ENCODE measurements around the gene WIZ.

WIZ gene

DNA sequence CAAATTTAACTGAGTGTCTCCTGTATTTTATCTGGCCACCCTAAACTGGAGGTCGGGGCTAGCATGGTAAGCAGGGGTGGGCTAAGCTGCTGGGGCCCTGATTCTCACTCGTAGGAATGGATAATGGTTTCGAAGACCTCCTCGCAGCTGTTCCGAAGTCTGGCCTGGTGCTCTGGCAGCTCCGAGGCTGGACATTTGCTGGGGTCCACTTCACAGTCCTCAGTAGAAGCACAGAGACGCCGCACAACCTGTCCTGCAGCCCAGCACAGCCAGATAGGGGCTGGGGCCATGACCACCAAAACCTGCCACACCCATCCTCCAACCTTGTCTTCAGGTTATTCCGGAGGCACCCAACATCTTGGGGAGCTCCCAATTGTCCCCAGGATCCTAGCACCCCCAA, 6.2 kb upstream of the WIZ start:
- ATAC-seq: no peak
- no peaks in the 10 kb centered on the region for H3K27me3 Mint-ChIP-seq
- peaks cover 10% of the 10 kb centered on the region for H3K4me1 Mint-ChIP-seq
- H3K9me3 Mint-ChIP-seq: no peaks in the 10 kb centered on the region
- H3K4me3 Mint-ChIP-seq: no peak overlapping the region
- peaks cover 66% of the 10 kb centered on the region for H3K36me3 Mint-ChIP-seq
- H3K27ac Mint-ChIP-seq: no peak overlapping the region

DNA sequence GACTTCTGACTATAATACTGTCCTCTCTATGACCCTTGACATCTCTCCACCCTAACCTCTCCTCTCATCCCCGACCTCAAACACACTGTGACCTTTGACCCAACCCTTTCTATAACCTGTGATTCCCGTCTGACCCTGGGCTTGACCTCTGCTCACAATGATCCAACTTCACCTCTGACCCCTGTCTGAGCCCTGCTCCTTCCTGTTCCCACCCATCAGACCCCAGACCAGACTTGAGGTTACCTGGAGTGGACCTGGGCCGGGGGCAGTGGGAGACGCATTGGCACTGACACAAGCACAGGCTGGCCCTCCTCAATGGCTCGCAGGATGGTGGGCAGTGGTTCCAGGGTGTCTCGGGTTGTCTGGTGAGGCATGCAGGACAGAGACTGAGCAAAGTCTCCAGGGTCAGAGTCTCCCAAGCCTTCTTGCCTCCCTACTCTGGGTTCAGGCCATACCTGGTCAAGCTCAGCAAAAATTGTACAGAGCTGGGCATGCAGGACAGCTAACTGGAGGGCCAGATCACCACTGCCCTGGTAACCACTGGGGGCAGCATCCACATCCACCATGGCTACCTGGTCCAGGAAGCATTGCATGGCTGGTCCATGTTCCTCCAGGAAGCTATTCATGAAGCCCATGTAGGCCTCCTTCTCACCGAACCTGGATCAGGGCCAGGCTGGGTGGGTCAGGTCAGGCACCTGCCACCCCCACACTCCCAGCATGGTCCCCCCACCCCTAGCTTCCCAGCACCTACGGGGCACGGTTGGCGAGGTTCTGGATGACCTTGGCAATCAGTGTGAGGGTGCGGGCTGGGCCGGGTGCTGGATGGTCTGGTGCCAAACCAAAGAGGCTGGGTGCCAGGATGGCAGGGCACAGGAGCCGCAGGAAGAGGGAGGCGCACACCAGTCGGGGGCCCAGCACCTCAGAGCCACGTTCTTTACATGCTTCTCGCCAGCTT, 4.4 kb upstream of the WIZ start:
- Mint-ChIP-seq H3K4me3 (no peak overlapping the region), H3K4me1 (peaks cover 15% of the 10 kb centered on the region), H3K9me3 (peaks cover 4% of the 10 kb centered on the region), H3K36me3 (peaks cover 64% of the 10 kb centered on the region), H3K27me3 (no peaks in the 10 kb centered on the region), H3K27ac (no peak overlapping the region)
- no peak for ATAC-seq

DNA sequence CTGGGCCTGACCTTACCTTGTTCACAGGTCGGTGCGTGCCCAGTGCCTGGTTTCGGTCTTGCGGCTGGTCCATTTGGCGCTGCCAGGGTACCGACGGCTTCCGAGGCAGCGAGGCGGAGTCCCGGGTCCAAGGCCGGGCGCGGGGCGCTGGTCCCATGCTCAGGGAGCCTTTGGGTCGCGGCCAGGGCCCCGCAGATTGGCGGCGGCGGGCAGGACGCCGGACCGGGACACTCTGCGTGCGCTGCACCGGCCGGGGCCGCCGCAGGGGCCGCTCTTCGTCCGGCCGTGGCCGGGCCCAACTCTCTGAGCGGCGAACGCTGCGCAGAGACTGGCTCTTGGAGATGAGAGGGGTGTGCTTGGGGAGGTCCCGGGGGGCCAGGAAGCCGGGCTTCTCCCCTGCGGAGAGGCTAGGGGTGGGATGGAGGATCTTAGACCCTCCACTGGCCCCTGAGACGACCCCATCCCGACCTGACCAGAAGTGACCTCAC, 3.4 kb upstream of the WIZ start:
- H3K27me3 Mint-ChIP-seq: no peaks in the 10 kb centered on the region

DNA sequence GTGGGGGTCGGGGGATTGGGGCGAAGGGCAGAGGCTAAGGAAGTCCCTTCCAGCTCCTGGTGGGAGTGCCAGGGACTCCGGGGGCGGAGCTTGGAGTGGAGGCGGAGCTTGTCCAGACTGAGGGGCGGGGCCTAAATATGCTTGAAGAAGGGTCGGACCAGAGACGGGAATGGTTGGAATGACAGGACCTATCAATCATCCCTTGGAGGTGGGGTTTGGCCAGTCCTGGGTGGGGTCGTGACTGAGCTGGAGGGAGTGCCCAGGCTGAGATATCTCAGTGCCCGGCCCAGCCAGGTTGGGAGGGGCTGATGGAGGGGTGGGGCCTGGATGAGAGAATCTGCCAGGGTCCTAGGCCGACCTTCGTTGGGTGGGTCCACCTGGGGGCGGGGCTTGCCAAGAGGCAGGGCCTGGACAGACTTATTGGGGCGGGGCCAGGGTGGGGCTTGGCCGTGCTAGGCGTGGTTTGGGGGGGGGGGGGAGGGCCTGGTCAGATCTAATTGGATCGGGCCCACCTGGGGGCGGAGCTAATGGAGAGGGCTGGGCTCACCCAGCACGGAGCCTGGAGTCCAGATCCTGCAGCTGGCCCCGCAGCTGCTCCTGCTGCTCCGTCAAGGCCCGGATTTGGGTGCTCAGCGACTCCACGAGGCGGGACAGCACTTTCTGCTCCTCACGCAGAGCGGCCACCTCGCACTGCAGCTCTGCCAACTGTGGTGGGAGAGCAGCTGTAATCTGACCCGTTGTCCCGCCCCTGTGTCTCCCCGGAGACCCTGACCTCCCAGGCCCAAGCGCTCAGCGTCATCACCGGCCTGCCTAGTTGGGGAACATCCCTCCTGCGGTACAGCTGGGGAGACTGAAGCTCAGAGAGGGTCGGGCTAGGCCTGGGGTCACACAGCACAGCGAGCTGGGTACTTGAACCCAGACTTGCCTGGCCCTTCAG, 2.6 kb upstream of the WIZ start:
- Mint-ChIP-seq H3K4me3 (no peak overlapping the region), H3K27me3 (no peaks in the 10 kb centered on the region), H3K36me3 (peaks cover 56% of the 10 kb centered on the region), H3K4me1 (peaks cover 26% of the 10 kb centered on the region), H3K27ac (no peak overlapping the region), H3K9me3 (peaks cover 4% of the 10 kb centered on the region)
- no peak for ATAC-seq

More for the DNA sequence above, 3.4 kb upstream of the WIZ start:
- Mint-ChIP-seq H3K27ac (no peak overlapping the region), H3K4me1 (peaks cover 25% of the 10 kb centered on the region), H3K4me3 (no peak overlapping the region), H3K9me3 (peaks cover 4% of the 10 kb centered on the region), H3K36me3 (peaks cover 62% of the 10 kb centered on the region)
- no peak for ATAC-seq

DNA sequence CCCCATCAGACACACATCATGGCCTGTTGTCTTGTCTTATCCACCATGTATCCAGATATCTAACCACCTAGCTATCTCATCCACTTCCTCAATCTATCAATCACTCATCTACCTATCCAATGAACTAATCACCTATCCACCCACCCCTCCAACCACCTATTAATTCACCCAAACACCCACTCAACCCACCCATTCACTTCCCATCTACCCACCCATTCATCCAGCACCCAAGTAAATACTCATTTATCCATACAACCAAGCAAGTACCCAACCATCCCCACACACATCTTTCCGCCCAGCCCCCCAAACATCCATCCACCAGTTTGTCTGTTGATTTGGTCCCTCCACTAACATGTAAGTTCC, 753 bp upstream of the WIZ start:
- Mint-ChIP-seq H3K36me3 (peaks cover 45% of the 10 kb centered on the region), H3K27ac (peak overlapping the region; percentile 61), H3K9me3 (peaks cover 4% of the 10 kb centered on the region), H3K4me3 (peak overlapping the region; percentile 74), H3K27me3 (no peaks in the 10 kb centered on the region), H3K4me1 (peaks cover 32% of the 10 kb centered on the region)
- ATAC-seq: no peak

DNA sequence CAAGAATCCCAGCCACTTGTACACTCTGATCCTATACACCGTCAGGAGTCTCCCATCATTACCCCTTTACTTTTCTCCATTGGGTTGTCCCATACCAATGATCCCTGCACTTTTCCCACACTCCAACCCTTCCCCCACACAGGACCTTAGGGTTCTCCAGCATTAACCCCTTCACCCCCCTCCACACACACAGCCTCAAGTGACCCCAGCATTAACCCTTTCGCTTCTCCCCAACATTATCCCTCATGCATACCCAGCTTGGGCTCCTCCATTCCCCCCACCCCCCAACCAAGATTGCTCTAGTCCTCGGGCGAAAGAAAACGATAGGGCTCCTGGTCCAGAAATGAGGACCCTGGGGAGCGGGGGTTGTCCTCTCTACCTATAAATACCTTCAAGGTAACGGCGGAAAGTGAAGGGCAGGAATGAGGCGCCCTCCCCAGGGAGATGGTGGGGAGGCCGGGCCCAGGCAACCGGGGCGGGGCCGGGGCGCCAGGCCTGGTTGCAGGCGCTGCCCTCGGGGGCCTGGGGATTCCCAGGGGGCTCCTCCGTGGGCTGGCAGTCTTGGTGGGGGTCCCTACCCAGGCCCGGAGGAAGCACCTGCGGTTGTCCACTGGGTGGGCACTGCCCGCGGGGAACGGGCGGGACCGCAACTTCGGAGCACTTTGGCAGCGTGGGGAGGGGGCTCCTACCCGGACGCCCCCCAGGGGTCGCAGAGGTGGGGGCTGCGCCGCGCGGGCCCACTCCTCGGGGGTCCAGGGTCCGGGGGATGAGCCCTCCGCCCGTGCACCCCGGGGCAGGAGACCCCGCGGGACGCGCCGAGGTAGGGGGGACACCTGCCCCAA, 757 bp downstream of the WIZ start:
- peak overlapping the region; percentile 75 for H3K4me3 Mint-ChIP-seq
- peak; percentile 60 for ATAC-seq
- peaks cover 27% of the 10 kb centered on the region for H3K4me1 Mint-ChIP-seq
- H3K36me3 Mint-ChIP-seq: peaks cover 29% of the 10 kb centered on the region
- H3K27ac Mint-ChIP-seq: peak overlapping the region; percentile 61
- H3K27me3 Mint-ChIP-seq: no peaks in the 10 kb centered on the region
- H3K9me3 Mint-ChIP-seq: peaks cover 4% of the 10 kb centered on the region

DNA sequence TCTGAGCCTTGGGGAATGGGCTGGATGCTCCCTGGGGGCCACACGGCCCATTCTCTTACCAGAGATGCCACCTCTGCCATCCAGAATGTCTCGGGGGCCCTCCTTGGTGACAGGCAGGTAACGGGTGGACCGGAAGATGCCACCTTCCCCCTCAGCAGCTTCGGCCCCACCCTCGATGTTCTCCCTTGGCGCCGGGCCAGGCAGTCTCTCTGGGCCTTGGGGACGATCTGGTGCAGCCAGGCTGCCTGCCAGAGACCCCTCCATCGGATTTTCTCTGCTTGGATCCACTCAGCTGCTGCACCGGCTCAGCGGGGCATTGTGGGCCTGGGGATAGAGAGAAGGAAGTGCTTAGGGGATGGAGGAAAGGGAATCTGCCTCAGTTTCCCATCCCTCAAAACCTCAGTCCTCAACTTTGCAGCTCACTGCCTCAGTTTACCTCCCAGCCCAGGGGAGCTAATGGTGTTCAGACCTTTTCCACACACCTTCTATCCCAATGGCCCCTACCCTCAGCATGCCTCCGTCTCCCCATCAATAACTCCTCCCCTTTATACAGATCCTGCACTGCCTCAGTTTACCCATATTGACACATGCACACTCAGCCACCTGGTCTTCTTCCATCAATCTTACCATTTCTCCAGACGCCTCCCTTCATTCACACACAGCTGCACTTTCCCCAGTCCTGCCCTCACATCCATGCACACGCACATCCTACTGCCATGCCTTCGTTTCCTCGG, 1.5 kb downstream of the WIZ start:
- ATAC-seq: no peak
- H3K9me3 Mint-ChIP-seq: peaks cover 4% of the 10 kb centered on the region
- peak overlapping the region; percentile 75 for H3K4me3 Mint-ChIP-seq
- peak overlapping the region; percentile 61 for H3K27ac Mint-ChIP-seq
- peaks cover 22% of the 10 kb centered on the region for H3K36me3 Mint-ChIP-seq
- no peaks in the 10 kb centered on the region for H3K27me3 Mint-ChIP-seq
- H3K4me1 Mint-ChIP-seq: peaks cover 27% of the 10 kb centered on the region

DNA sequence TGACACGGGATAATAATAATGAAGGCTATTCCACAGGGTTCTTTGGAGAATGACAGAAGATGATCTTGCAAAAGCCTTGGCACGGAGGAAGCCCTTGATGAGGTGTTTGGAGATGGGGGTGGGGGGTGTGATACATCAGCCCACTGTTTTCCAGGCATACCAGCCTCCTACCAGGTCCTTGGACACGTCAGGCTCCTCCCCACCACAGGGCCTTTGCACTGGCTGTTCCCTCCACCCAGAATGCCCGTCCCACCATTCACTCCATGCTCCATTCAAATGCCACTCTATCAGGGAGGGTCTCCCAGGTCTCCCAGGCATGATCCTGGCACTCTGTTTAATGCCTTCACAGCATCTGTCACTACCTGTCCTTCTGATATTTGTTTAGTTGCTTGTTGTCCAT, 2.7 kb downstream of the WIZ start:
- H3K4me3 Mint-ChIP-seq: no peak overlapping the region
- no peaks in the 10 kb centered on the region for H3K27me3 Mint-ChIP-seq
- no peak overlapping the region for H3K27ac Mint-ChIP-seq
- peaks cover 4% of the 10 kb centered on the region for H3K9me3 Mint-ChIP-seq
- ATAC-seq: no peak
- peaks cover 27% of the 10 kb centered on the region for H3K4me1 Mint-ChIP-seq
- peaks cover 13% of the 10 kb centered on the region for H3K36me3 Mint-ChIP-seq

DNA sequence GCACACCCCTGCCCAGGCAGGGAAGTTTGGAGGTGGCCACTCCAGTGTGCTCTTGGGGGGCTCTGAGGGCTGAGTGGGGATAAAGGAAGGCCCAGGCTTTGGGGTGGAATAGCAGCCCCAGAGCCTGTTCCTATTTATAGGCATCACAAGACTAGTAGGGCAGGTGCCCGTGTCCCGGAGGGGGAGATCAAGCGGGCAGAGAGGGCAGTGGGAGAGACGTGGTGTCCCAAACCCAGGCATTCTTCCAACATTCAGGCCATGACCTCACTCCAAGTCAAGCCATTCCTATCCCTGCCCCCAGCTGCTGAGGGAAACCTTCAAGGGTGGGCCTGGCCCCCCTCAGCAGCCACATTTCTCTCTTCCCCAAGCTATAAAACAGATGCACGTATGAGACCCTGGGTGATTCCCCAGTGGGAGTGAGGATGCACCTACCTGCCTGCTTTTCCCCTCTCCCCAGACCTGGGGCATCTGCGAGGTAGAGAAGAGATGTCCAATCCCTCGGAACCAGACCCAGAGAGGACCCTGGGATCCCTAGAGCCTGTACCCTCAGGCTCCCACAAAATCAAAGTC, 3.9 kb downstream of the WIZ start:
- Mint-ChIP-seq H3K27ac (no peak overlapping the region), H3K4me1 (peaks cover 26% of the 10 kb centered on the region), H3K9me3 (peaks cover 4% of the 10 kb centered on the region), H3K4me3 (no peak overlapping the region), H3K36me3 (peaks cover 7% of the 10 kb centered on the region), H3K27me3 (no peaks in the 10 kb centered on the region)
- ATAC-seq: no peak

DNA sequence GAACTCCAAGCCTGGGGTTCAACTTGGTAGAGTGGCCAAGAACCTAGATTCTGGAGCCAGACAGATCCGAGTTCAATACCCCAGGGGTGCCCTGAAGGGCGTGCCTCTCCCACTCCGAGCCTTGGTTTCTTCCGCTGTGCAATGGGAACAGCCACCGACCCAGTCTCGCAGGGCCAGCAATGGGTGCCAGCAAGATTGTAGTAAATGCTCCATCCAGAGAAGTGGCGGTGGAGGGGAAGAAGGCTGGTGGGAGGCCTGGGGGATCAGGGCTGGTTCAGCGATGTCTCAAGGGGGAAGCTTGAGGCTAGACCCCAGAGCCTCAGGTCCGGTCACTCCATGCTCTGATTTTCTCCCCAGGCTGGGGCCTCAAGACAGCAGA, 4.5 kb downstream of the WIZ start:
- ATAC-seq: no peak
- peaks cover under 1% of the 10 kb centered on the region for H3K36me3 Mint-ChIP-seq
- H3K4me1 Mint-ChIP-seq: peaks cover 20% of the 10 kb centered on the region
- no peaks in the 10 kb centered on the region for H3K27me3 Mint-ChIP-seq
- H3K9me3 Mint-ChIP-seq: no peaks in the 10 kb centered on the region
- no peak overlapping the region for H3K27ac Mint-ChIP-seq
- no peak overlapping the region for H3K4me3 Mint-ChIP-seq

DNA sequence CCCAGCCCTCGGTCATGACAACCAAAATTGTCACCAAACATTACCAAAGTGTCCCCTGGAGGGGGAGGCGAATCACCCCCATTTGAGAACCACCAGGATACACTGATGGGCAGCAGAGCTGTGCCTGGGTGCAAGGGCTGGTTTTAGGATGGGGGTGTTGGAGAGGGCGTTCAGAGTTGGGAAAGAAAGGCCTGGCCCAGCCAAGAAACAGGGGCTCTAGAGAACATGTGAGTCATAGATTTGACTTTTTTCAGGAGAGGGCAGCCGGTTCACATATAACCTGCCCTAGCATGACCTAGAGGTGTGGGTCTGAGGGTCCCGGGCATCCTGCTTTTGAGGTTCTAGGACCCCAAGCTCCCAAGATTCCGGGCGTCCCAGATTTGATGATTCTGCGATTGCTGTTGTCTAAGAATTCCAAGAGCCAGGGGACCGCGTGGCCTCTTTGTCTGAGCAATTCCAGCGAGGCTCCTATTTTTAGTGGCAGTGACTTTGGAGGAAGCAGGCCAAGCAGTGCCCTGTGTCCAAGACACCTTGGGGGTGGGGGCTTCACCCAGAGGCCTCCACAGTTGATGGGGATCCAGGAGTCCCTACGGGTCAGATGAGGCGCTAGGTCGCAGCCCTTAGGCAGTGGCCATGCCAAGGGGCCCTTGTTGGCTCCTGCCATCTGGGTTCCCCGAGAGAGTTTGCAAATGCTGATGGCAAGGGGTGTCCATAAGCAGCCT, 5.1 kb downstream of the WIZ start:
- Mint-ChIP-seq H3K9me3 (no peaks in the 10 kb centered on the region), H3K4me1 (peaks cover 17% of the 10 kb centered on the region), H3K36me3 (no peaks in the 10 kb centered on the region), H3K27ac (no peak overlapping the region), H3K4me3 (no peak overlapping the region), H3K27me3 (no peaks in the 10 kb centered on the region)
- ATAC-seq: no peak

DNA sequence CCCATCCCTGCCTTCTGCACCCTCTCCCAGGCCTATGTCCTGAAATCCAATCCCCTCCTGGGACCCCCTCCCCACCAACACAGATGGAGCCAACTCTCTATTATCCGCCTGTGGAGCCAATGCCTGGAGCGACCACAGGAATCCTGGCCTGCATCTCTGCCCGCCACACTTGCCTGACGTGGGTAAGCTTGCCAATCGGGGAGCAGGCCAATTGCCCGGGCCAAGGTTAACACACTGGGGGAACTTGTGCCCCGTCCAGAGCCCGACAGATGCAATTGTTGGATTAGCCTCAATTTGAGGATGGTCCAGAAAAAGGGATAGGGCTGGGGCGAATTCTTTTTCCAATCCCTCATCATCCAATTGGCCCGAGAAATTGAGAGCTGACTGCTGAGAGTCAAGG, 5.9 kb downstream of the WIZ start:
- H3K4me1 Mint-ChIP-seq: peaks cover 13% of the 10 kb centered on the region
- H3K36me3 Mint-ChIP-seq: no peaks in the 10 kb centered on the region
- ATAC-seq: no peak
- H3K4me3 Mint-ChIP-seq: no peak overlapping the region
- H3K9me3 Mint-ChIP-seq: no peaks in the 10 kb centered on the region
- H3K27ac Mint-ChIP-seq: no peak overlapping the region
- no peaks in the 10 kb centered on the region for H3K27me3 Mint-ChIP-seq

DNA sequence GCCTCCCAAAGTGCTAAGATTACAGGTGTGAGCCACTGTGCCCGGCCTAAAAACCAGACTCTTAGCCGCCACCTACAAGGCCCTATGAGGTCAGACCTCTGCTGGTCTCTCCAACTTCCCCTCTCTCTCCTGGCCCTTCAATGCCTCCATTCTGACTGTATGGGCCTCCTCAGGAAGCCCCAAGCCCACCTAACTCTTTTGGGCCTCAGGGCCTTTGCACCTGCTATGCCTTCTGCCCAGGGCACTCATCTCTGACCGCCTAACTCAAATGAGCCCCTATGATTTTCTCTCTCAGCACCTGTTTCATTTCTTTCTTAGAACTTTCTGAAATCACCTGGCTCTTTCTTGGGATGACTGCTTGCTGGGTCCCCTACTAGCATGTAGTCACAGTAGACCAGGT, 6.4 kb downstream of the WIZ start:
- H3K4me3 Mint-ChIP-seq: no peak overlapping the region
- no peak for ATAC-seq
- no peak overlapping the region for H3K27ac Mint-ChIP-seq
- no peaks in the 10 kb centered on the region for H3K27me3 Mint-ChIP-seq
- no peaks in the 10 kb centered on the region for H3K9me3 Mint-ChIP-seq
- no peaks in the 10 kb centered on the region for H3K36me3 Mint-ChIP-seq
- H3K4me1 Mint-ChIP-seq: peaks cover 8% of the 10 kb centered on the region

Data from stimulated activated memory B cell treated with anti-CD40 and anti-IgM and Interleukin-4, amounts not matched to agents 10 μg/mL and 1 μg/mL and 100 μg/mL, for 72 hours (primary cell).